Measurements from ENCODE around the gene RNF224. TPM values are rescaled to one million over a fixed set of nuclear protein-coding genes. Genes with fewer than 3 reads are reported as not detected.

Gene RNF224
- total RNA-seq, 4 donors from 2014 or later, result not detected

DNA sequence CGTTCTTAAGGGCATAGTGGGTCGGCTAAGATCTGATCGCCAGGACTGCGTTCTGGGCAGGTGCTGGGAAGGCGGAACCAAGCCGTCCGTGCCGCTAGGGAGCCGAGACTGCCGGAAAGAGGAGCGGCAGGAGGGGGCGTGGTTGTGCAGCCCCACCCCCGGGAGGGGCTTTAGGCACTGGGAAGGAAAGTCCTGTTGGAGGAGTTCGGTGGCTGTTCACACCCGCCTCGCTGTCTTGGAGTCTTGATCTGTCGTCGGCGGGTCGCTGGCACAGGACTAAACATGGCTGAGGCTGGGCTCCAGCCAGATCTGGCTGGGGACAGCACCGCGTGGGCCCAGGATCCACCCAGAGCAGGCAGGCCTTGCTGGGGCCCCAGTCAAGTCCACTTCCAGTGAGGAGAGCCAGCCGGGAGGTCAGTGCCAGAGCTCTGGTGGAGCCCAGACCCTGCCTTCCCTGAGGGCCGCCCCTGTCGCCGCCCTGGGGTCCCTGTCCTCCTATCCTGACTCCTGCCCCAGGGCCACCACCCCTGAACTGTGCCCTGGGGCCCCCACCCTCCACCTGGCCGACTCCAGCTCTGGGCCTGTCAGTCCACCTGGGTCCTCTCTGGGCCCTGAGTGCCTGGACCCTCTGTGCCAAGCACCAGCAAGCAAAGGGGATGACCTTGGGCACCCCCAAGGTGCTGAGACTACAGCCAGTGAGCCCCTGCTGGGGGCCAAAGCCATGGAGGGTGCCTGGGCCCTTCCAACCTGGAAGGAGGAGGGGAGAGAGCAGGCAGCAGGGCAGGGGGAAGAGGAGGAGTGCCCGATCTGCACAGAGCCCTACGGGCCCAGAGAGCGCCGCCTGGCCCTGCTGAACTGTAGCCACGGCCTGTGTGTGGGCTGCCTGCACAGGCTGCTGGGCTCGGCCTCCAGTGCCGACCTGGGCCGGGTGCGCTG lies 9.8 kb upstream of the RNF224 start:
- H3K36me3 ChIP-seq, result peaks cover 0 to 37% (median 0%) of the 10 kb centered on the region in 3 donors
- no peaks in the 10 kb centered on the region for H3K9me3 ChIP-seq
- peak overlapping the region in 2 of 4 donors; percentile 31 to 40 for H3K4me3 ChIP-seq
- peak overlapping the region in 3 of 4 donors; percentile 76 to 83 (median 80) for H3K27ac ChIP-seq
- H3K27me3 ChIP-seq, result no peaks in the 10 kb centered on the region
- DNase-seq (ENCODE audit: low spot score in 2 of 2), result peak; percentile 43 to 48
- 52 to 65% methylated on average over 14 to 29 of the region's 36 CpGs for WGBS, 2 donors
- TF ChIP-seq POLR2A (IDR thresholded peaks at IDR 0.05), result peak in 1 of 2 donors; percentile 29
- peak in 1 of 2 donors; percentile 53 for TF ChIP-seq EP300 (IDR thresholded peaks at IDR 0.05)
- TF ChIP-seq, protein P1, sequence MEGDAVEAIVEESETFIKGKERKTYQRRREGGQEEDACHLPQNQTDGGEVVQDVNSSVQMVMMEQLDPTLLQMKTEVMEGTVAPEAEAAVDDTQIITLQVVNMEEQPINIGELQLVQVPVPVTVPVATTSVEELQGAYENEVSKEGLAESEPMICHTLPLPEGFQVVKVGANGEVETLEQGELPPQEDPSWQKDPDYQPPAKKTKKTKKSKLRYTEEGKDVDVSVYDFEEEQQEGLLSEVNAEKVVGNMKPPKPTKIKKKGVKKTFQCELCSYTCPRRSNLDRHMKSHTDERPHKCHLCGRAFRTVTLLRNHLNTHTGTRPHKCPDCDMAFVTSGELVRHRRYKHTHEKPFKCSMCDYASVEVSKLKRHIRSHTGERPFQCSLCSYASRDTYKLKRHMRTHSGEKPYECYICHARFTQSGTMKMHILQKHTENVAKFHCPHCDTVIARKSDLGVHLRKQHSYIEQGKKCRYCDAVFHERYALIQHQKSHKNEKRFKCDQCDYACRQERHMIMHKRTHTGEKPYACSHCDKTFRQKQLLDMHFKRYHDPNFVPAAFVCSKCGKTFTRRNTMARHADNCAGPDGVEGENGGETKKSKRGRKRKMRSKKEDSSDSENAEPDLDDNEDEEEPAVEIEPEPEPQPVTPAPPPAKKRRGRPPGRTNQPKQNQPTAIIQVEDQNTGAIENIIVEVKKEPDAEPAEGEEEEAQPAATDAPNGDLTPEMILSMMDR (IDR thresholded peaks at IDR 0.05), result peak in 1 of 5 experiments; percentile 20
- peaks cover 0 to 55% (median 23%) of the 10 kb centered on the region in 4 donors for H3K4me1 ChIP-seq

DNA sequence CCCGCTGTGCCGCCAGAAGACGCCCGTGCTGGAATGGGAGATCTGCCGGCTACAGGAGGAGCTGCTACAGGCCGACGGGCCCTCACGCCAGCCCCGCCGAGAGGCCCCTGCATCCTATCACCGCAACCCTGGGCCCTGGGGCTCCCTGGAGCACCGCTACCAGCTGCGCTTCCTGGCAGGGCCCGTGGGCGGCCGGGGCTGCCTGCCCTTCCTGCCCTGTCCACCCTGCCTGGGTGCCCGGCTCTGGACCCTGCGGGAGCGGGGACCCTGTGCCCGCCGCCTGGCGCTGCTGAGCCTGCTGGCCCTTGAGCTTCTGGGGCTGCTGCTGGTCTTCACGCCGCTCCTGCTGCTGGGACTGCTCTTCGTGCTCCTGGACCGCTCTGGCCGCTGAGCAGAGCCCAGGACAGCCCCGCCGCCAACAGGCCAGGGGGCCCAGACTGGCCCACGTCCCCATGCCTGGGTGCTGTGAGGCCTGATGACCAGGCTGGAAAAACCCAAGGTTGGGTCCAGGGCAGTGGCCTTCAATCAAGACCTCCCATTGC lies 9.0 kb upstream of the RNF224 start:
- no peak for DNase-seq (ENCODE audit: low spot score in 2 of 2)
- Histone ChIP-seq H3K9me3 (no peaks in the 10 kb centered on the region), H3K36me3 (peaks cover 0 to 37% (median 0%) of the 10 kb centered on the region in 3 donors), H3K27ac (peak overlapping the region in 3 of 4 donors; percentile 76 to 83 (median 80)), H3K4me1 (peaks cover 0 to 61% (median 28%) of the 10 kb centered on the region in 4 donors), H3K4me3 (peak overlapping the region in 2 of 4 donors; percentile 31 to 40), H3K27me3 (no peaks in the 10 kb centered on the region)
- WGBS, 2 donors, result 81 to 82% methylated on average over 8 to 29 of the region's 30 CpGs
- TF ChIP-seq EP300 (IDR thresholded peaks at IDR 0.05), result no peak
- TF ChIP-seq, protein P1 (IDR thresholded peaks at IDR 0.05), result no peak
- no peak for TF ChIP-seq POLR2A (IDR thresholded peaks at IDR 0.05)

DNA sequence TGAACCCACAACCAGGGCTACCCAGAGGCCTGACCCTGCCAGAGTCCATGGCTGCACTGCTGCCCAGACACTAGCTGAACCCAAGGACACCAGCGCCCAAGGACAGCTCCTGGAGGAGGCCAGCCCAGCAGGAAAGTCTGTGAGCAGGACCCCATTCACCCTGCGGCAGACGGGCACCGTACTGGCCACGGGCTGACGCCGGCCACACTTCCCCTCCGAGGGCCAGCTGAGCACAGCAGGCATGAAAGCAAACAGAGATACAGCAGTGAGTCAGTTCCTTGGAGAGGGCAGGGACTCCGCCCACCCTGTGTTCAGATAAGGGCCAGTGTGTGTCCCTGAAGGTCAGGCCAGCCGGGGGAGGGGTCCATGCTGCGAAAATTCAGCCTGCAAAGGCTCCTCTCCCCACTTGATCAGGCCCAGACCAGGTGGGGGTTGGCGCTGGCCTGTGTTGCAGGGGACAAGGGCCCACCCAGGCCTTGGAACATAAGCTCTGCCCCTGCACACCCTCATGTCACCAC lies 8.5 kb upstream of the RNF224 start:
- no peaks in the 10 kb centered on the region for H3K9me3 ChIP-seq
- peaks cover 0 to 63% (median 30%) of the 10 kb centered on the region in 4 donors for H3K4me1 ChIP-seq
- H3K36me3 ChIP-seq, result peaks cover 0 to 32% (median 0%) of the 10 kb centered on the region in 3 donors
- peak overlapping the region in 2 of 4 donors; percentile 80 to 83 for H3K27ac ChIP-seq
- no peaks in the 10 kb centered on the region for H3K27me3 ChIP-seq
- 69 to 82% methylated on average over 12 of the region's 12 CpGs for WGBS, 2 donors
- no peak for DNase-seq (ENCODE audit: low spot score in 2 of 2)
- TF ChIP-seq EP300 (IDR thresholded peaks at IDR 0.05), result no peak
- no peak for TF ChIP-seq POLR2A (IDR thresholded peaks at IDR 0.05)
- TF ChIP-seq, protein P1 (IDR thresholded peaks at IDR 0.05), result no peak
- H3K4me3 ChIP-seq, result no peak overlapping the region

DNA sequence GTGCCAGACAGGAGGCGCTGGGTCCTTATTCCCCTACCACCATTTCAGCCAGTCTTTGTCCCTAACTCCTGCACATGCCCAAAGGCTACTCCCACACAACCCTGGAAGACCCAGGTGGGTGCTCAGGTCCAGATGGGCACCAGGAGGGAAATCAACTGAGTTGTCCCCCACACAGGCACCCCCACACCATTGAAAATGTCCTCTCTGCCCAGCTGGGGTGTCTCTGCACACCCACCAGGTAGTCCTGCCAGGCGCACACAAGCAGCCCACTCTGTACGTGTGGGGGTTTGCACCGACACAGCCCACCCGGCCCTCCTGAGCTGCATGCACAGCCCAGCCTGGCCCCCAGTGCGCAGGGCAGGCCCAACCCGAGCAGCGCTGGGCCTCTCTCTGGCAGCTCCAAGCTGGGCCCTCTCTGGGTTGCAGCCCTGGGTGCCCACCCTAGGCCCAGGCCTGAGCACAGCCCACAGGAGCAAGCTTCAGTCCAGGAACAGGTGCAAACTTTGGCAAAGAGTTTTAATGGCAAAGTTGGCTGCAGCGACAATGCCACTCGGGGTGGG lies 7.5 kb upstream of the RNF224 start:
- 82 to 84% methylated on average over 5 to 7 of the region's 10 CpGs for WGBS, 2 donors
- H3K27ac ChIP-seq, result peak overlapping the region in 1 of 4 donors; percentile 6
- peaks cover 0 to 22% (median 0%) of the 10 kb centered on the region in 3 donors for H3K36me3 ChIP-seq
- TF ChIP-seq EP300 (IDR thresholded peaks at IDR 0.05) (no peak), POLR2A (IDR thresholded peaks at IDR 0.05) (no peak)
- H3K27me3 ChIP-seq, result no peaks in the 10 kb centered on the region
- no peaks in the 10 kb centered on the region for H3K9me3 ChIP-seq
- peaks cover 0 to 73% (median 35%) of the 10 kb centered on the region in 4 donors for H3K4me1 ChIP-seq
- no peak for DNase-seq (ENCODE audit: low spot score in 2 of 2)
- no peak overlapping the region for H3K4me3 ChIP-seq

DNA sequence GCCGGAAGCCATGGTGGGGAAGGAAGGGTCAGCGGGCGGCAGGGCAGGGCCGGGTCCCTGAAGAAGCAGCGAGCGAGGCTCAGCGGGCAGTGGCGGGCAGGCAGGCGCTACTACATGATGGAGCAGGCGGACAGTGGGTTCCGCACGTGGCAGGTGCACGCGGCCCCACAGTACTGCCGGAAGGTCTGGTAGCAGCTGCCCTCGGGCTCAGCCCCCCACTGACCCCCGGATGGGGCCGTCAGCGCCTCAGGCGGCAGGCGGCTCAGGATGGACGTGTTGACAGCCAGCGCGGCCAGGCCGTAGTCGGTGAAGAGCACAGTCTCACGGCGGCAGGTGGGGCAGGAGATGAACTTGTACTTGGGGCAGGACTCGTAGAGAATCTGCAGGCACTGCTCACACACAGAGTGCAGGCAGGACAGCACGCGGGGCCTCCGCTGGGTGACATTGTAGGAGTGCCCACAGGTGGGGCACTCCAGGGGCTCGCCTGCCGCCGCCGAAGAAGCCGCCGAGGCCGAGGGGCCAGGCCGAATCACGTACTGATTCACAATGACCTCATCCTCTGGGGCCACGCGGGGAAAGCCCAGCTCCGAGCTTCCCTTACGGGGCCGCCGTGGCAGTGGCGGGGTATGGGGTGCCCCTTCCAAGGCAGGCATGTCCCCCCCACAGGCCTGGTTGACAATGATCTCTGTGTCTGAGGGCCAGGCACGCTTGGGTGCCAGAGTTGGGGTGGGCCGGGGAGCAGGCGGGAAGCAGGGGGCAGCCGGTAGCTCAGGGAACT lies 6.8 kb upstream of the RNF224 start:
- 85% methylated on average over 46 to 47 of the region's 52 CpGs for WGBS, 2 donors
- Histone ChIP-seq H3K4me3 (peak overlapping the region in 1 of 4 donors; percentile 88), H3K4me1 (peaks cover 0 to 73% (median 35%) of the 10 kb centered on the region in 4 donors), H3K27me3 (no peaks in the 10 kb centered on the region), H3K27ac (peak overlapping the region in 2 of 4 donors; percentile 77 to 78), H3K36me3 (peaks cover 0 to 15% (median 0%) of the 10 kb centered on the region in 3 donors), H3K9me3 (no peaks in the 10 kb centered on the region)
- TF ChIP-seq POLR2A (IDR thresholded peaks at IDR 0.05) (no peak), EP300 (IDR thresholded peaks at IDR 0.05) (no peak)
- TF ChIP-seq, protein P1 (IDR thresholded peaks at IDR 0.05), result no peak
- DNase-seq (ENCODE audit: low spot score in 2 of 2), result no peak

Data from tibial nerve (tissue), 4 donors.